Tibial nerve (tissue), 4 donors: ENCODE data around the gene FJX1.

Source experiments
- CTCF ChIP-seq, 5 experiments: fragments of 200-600 bp in 3 of 5; fragments of 450-650 bp in 2 of 5; sonication (generic) in 3 of 5; IDR thresholded peaks; one replicate each; pipeline ENCODE4 v1.5.1; 2016 to 2019; ENCODE audit warnings: antibody characterized with exemption in 5 of 5, mild to moderate bottlenecking in 3 of 5, moderate library complexity in 2 of 5
- EP300 ChIP-seq, 2 donors: sonication (generic); formaldehyde crosslinking; IDR thresholded peaks; one replicate each; pipeline ENCODE4 v1.6.1; 2017; ENCODE audit warnings: antibody characterized with exemption in 2 of 2, mild to moderate bottlenecking in 1 of 2

GRCh38 chr11:35611741-35612140, 6.5 kb upstream of the FJX1 start:
- TF ChIP-seq CTCF (IDR thresholded peaks at IDR 0.05), result no peak
- TF ChIP-seq EP300 (IDR thresholded peaks at IDR 0.05), result no peak
